Stimulated activated CD8-positive, alpha-beta memory T cell treated with anti-CD3 and anti-CD28 coated beads, Interleukin-12 subunit alpha, Interleukin-12 subunit beta, amount 100 ng/mL, for 24 hours (primary cell): Measurements from ENCODE around the gene HBEGF.

Experiments
- DNase-seq: peaks from one replicate; pipeline ENCODE4 v3.0.0-alpha.2; 2020; ENCODE audit errors: extremely low read depth

Gene HBEGF

GRCh38 chr5:140302786-140303639, 43.4 kb downstream of the HBEGF start, which contains the start of gene PFDN1:
TSS of gene PFDN1 (minus strand) at chr5:140303101. CDS start at chr5:140303073, 28 bp downstream.
- peak; percentile 78 for DNase-seq

DNA sequence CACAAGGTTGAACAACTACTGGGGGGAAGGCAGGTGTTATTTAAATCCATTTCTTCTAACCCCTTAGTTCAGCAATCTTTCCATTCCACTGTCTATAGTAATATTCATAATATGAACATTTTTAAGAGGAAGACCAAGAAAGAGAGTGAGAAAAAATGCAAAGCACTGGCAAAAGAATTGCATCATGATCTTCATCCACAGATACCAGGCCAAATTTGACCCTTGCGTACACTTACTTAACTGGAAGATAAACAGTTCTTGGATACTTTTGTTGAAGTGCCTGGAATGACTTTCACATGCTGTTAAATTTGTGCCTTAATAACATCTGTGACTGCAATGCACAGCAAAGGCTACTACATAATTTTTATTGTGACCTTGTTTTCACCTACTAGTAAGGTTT, 45.3 kb downstream of the HBEGF start:
- DNase-seq: no peak

DNA sequence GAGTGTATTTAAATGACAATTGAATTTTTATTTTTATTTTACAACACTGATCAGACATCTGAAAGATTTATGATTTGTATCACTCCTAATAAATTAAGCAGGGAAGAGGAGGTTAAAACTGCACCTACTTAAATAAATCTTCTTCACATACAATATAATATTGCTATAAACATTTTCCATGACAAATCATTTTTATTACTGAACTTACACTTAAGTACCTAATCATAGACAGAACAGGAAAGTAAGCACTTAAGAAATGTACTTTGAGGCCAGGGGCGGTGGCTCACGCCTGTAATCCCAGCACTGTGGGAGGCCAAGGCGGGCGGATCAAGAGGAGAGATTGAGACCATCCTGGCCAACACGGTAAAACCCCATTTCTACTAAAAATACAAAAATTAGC, 47.3 kb downstream of the HBEGF start:
- no peak for DNase-seq

DNA sequence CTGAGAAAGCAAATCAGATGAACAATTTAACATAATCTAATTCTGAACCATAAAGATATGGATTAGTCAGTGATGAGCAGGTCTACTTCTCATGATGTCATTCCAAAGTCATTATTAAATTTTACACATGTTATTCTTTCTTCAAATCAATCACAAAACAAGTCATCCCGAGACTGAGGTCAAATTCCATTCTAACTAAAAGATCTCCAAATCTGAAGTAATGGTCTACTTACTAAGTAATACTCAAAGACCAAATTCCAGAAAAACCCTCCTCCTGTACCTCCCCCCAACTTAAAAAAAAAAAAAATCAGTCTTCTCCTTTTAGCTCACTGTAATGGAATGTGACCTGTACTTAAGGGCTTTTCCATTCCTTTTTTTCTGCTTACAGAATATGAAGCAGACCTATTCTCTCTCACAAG, 48.2 kb downstream of the HBEGF start:
- no peak for DNase-seq

DNA sequence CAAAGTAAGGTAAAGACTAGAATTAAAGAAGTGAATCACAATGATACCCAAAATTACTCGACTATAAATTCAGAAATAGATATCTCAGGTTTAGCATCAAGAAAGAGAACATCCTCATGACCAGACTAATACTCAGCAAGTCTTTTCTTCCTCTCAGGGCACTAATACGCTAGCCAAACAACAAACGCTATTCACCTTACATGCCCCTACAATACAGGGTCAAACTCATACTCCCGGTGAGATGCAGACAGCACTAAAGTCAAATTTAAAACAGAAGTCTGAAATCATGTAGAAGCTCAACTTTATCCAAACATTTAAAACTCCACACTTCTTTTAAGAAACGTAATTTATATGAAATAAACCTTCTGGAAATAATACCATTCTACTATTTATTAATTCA, 49.1 kb downstream of the HBEGF start:
- DNase-seq: no peak

DNA sequence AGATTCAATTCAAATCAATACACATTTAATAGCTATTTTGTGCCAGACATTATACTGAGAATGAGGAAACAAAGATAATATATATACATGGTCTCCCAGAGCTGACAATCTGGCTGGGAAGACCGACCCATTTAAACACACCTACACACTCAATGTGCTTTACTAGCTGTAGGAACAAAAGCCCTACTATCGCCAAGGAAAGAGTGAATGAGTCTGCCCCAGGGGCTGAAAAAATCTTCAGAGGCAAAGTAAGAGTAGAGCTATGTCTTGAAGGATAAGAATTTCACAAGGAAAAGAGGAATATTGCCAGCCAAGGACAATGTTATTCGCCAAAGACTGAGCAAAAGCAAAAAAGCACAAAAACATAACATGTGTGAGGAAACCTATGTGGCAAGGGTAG, 50.1 kb downstream of the HBEGF start:
- no peak for DNase-seq

GRCh38 chr5:140295414-140295813, 51.0 kb downstream of the HBEGF start:
- DNase-seq: no peak

GRCh38 chr5:140294753-140295152, 51.6 kb downstream of the HBEGF start:
- no peak for DNase-seq

DNA sequence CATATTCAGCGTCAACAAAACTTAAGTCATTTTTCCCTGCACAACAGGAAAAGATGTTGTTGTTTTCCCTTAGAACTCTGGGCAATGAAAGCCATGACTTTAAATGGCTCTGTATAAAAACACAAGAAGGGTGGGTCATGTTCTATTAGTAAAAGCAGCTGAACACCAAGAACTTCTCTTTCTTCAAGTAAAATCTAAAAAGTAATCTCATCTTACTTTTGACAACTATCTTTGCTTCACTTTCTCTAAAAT, 52.6 kb downstream of the HBEGF start:
- no peak for DNase-seq

GRCh38 chr5:140293091-140293848, 53.1 kb downstream of the HBEGF start:
- no peak for DNase-seq

DNA sequence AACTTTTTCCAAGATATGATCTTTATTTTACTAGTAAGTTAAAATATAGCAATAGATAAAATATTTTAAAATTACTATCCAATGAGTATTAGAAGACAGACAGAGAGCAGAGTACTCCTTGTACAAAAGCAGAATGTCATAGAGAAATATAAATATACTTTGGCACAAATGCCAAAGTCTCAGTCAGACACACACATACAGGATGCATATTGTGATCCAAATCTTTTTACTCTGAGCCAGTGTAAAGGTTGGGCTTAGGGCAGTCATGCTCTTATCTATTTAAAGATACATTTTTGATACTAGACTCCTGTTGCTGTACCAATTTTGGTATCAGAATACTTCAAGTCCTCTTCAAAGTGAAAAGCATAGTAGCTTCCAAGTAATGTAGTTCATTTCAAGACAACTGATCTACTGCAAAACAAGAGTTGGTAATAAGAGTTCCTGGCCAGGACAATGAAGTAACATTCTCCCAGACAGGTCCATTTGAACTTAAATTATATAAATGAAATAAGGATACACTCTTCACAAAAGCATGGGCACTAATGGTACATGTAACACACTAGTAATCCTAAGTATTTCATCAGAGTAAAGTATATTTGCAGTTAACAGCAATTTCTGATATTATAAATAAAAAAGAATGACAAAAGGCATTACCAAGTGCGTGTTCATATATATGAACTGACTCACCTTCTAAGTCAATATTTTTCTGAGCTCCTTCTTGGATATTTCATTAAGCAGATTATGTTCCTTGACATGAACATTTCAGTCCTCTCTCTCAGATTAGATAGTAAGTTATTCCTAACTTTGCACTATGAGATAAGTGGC, 54.0 kb downstream of the HBEGF start:
- no peak for DNase-seq

DNA sequence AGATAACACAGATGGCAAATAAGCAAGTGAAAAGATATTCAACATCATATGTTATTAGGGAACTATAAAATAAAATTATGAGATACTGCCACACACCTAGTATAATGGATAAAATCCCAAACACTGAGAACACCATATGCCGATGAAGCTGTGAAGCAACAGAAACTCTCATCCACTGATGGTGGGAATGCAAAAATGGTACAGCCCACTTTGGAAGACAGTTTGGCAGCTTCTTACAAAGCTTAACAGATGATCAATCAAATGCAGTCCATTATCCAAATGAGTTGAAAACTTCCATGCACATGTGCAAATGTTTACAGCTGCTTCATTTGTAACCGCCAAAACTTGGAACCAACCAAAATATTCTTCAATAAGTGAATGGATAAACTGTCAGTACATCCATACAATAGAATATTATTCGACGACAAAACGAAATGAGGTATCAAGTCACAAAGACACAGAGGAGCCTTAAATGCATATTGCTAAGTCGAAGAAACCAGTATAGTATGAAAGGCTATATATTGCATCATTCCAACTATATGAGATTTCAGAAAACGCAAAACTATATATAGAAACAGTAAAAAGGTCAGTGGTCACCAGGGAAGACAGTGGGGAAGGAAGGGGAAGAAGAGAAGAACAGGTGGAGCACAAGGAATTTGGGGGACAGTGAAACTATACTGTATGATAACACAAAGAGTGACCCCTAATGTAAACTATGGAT, 58.4 kb downstream of the HBEGF start:
- DNase-seq: no peak

DNA sequence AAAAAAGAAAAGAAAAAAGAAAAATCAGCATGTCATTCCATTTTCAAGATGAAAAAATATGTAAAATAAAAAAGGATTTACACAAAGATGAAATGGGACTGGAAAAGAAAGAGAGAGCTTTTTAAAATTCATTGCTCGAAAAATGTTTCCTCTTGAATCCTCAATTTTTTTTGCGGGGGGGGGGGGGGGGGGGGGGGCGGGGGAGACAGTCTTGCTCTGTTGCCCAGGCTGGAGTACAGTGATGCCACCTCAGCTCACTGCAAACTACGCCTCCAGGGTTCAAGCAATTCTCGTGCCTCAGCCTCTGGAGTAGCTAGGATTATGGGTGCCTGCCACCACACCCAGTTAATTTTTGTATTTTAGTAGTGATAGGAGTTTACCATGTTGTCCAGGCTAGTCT, 60.0 kb downstream of the HBEGF start:
- no peak for DNase-seq

GRCh38 chr5:140284013-140284412, 62.4 kb downstream of the HBEGF start:
- DNase-seq: no peak
